K562 (cell line): ENCODE results near the gene CREB3L4. TPM values are rescaled to one million over a fixed set of nuclear protein-coding genes. Genes with fewer than 3 reads are reported as not detected.

Source experiments
- CBX5 ChIP-seq: IDR thresholded peaks from 2 replicates; pipeline ENCODE4 v1.6.1; 2014; ENCODE audit warnings: low read depth, borderline replicate concordance
- GATA2 ChIP-seq: sonication (generic); formaldehyde crosslinking; IDR thresholded peaks from 2 replicates; pipeline ENCODE4 v1.4.0; 2020; ENCODE audit warnings: mild to moderate bottlenecking, missing genetic modification reagents
- NRF1 ChIP-seq, 2 experiments: fragments of 450-650 bp; IDR thresholded peaks in 1 of 2; conservative IDR thresholded peaks in 1 of 2; 2 replicates each; pipeline ENCODE4 v1.6.1; 2014; ENCODE audit warnings: mild to moderate bottlenecking in 2 of 2
- POLR2B ChIP-seq: fragments of 450-650 bp; IDR thresholded peaks from 2 replicates; pipeline ENCODE4 v1.6.1; 2018; ENCODE audit warnings: low read depth; ENCODE audit not compliant: partially characterized antibody
- RAD51 ChIP-seq: fragments of 450-650 bp; IDR thresholded peaks from 2 replicates; pipeline ENCODE4 v1.7.1; 2016; ENCODE audit warnings: low read depth, mild to moderate bottlenecking, borderline replicate concordance
- RBBP5 ChIP-seq: fragments of 200-600 bp; sonication (generic); IDR thresholded peaks from 2 replicates; pipeline ENCODE4 v1.6.1; 2012; ENCODE audit warnings: borderline replicate concordance, mild to moderate bottlenecking, low read length, control low read depth, inconsistent platforms; ENCODE audit not compliant: insufficient read depth, poor library complexity, severe bottlenecking
- SREBF2 ChIP-seq: sonication (generic); formaldehyde crosslinking; IDR thresholded peaks from 2 replicates; pipeline ENCODE4 v1.4.0; 2020; ENCODE audit warnings: mild to moderate bottlenecking, missing genetic modification reagents
- ZBTB17 ChIP-seq: fragments of 450-650 bp; formaldehyde crosslinking; IDR thresholded peaks from 2 replicates; pipeline ENCODE4 v1.4.0; 2020; ENCODE audit warnings: mild to moderate bottlenecking
- ZNF444 ChIP-seq: fragments of 250-450 bp; sonication (Bioruptor Pico); IDR thresholded peaks from 2 replicates; pipeline ENCODE4 v1.4.0; 2020; ENCODE audit warnings: mild to moderate bottlenecking, moderate library complexity
- ZNF76 ChIP-seq: fragments of 250-450 bp; sonication (Bioruptor Pico); IDR thresholded peaks from 2 replicates; pipeline ENCODE4 v1.4.0; 2020; ENCODE audit warnings: mild to moderate bottlenecking, moderate library complexity, borderline replicate concordance
- polyA plus RNA-seq, 8 experiments: library from polyadenylated mRNA; depleted of rRNA in 4 of 8; stranded (reverse) in 5 of 8; unstranded in 3 of 8; fragments of >200 nt; fragmentation: Nextera tagmentation in 2 of 8; fragmentation: Illumina TruSeq in 1 of 8; extraction: Ambion mirVana in 2 of 8; extraction: Trizol in 1 of 8; gene quantifications; 2 replicates each; pipeline versions ENCODE4 v1.2.1 to v1.2.3, GENCODE V29; 2011 to 2014; ENCODE audit warnings: inconsistent platforms in 1 of 8, missing spikeins in 1 of 8
- total RNA-seq, 7 experiments: library from RNA; depleted of rRNA in 6 of 7; stranded (reverse); fragments of >200 nt in 6 of 7; fragmentation: Illumina TruSeq in 2 of 7; extraction: Trizol in 2 of 7; gene quantifications; 2 replicates each; pipeline versions ENCODE4 v1.2.1 to v1.2.3, GENCODE V29; 2011 to 2021; ENCODE audit warnings: low replicate concordance in 1 of 7
- TF ChIP-seq, protein P1 (sequence below): fragments of 250-450 bp; sonication (Bioruptor Pico); IDR thresholded peaks from 2 replicates; pipeline ENCODE4 v1.4.0; 2020
- TF ChIP-seq, protein P2 (sequence below): sonication (generic); formaldehyde crosslinking; IDR thresholded peaks from 2 replicates; pipeline ENCODE4 v1.8.1; 2023; ENCODE audit warnings: missing genetic modification reagents, mild to moderate bottlenecking, borderline replicate concordance
- TF ChIP-seq, protein P3 (sequence below): fragments of 450-650 bp; IDR thresholded peaks from 2 replicates; pipeline ENCODE4 v1.6.1; 2017; ENCODE audit warnings: mild to moderate bottlenecking, moderate library complexity
- TF ChIP-seq, protein P4 (sequence below): fragments of 150-350 bp; conservative IDR thresholded peaks from 2 replicates; pipeline ENCODE4 v1.6.1; 2014; ENCODE audit warnings: low read length

The CREB3L4 gene
- total and polyA plus RNA-seq, 9 of the 15 experiments (the other 6 are each of a cell fraction or from before 2014, with no cell fraction given): 9.9 to 18.6 (median 13.9) TPM

DNA sequence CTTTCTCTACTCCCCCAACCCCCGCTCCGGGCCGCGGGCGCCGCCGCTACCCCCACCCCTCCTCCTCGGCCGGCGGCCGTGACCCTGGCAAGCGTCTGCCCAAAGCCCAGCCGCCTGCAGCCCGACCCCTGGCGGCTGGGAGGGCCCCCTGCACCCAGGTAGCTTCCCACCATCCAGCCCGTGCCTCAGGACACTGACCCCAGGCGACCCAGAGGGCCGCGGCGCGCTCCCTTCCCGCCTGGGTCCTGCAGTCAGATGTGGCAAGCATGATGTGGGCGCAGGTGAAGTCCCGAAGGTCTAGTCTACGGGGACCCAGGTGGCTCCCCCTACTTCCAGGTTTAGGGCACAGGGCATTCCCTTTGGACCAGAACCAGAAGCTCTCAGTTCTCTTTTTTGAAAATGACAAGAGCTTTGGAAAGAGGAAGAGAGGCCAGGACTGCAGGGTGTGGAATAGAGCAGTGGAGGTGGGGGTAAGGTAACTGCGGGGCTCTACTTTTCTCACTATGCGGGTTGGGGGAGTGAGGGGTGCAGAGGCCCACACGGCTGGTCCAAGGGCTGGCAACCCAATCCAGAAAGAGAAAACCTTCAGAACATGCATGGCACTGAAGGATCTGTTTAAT, 21.0 kb upstream of the CREB3L4 start, which contains the start of gene DENND4B (continued):
- peak; percentile 30 for TF ChIP-seq RBBP5
- TF ChIP-seq RAD51: no peak
- no peak for TF ChIP-seq NRF1 (conservative IDR thresholded peaks at IDR 0.05 in 1 of 2, IDR thresholded peaks at IDR 0.05 in 1 of 2)
- TF ChIP-seq, protein P1, sequence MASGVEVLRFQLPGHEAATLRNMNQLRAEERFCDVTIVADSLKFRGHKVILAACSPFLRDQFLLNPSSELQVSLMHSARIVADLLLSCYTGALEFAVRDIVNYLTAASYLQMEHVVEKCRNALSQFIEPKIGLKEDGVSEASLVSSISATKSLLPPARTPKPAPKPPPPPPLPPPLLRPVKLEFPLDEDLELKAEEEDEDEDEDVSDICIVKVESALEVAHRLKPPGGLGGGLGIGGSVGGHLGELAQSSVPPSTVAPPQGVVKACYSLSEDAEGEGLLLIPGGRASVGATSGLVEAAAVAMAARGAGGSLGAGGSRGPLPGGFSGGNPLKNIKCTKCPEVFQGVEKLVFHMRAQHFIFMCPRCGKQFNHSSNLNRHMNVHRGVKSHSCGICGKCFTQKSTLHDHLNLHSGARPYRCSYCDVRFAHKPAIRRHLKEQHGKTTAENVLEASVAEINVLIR: no peak
- no peak for TF ChIP-seq SREBF2 (CRISPR knock-in tag)
- TF ChIP-seq, protein P2, sequence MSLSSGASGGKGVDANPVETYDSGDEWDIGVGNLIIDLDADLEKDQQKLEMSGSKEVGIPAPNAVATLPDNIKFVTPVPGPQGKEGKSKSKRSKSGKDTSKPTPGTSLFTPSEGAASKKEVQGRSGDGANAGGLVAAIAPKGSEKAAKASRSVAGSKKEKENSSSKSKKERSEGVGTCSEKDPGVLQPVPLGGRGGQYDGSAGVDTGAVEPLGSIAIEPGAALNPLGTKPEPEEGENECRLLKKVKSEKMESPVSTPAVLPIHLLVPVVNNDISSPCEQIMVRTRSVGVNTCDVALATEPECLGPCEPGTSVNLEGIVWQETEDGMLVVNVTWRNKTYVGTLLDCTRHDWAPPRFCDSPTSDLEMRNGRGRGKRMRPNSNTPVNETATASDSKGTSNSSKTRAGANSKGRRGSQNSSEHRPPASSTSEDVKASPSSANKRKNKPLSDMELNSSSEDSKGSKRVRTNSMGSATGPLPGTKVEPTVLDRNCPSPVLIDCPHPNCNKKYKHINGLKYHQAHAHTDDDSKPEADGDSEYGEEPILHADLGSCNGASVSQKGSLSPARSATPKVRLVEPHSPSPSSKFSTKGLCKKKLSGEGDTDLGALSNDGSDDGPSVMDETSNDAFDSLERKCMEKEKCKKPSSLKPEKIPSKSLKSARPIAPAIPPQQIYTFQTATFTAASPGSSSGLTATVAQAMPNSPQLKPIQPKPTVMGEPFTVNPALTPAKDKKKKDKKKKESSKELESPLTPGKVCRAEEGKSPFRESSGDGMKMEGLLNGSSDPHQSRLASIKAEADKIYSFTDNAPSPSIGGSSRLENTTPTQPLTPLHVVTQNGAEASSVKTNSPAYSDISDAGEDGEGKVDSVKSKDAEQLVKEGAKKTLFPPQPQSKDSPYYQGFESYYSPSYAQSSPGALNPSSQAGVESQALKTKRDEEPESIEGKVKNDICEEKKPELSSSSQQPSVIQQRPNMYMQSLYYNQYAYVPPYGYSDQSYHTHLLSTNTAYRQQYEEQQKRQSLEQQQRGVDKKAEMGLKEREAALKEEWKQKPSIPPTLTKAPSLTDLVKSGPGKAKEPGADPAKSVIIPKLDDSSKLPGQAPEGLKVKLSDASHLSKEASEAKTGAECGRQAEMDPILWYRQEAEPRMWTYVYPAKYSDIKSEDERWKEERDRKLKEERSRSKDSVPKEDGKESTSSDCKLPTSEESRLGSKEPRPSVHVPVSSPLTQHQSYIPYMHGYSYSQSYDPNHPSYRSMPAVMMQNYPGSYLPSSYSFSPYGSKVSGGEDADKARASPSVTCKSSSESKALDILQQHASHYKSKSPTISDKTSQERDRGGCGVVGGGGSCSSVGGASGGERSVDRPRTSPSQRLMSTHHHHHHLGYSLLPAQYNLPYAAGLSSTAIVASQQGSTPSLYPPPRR: no peak
- TF ChIP-seq, protein P3, sequence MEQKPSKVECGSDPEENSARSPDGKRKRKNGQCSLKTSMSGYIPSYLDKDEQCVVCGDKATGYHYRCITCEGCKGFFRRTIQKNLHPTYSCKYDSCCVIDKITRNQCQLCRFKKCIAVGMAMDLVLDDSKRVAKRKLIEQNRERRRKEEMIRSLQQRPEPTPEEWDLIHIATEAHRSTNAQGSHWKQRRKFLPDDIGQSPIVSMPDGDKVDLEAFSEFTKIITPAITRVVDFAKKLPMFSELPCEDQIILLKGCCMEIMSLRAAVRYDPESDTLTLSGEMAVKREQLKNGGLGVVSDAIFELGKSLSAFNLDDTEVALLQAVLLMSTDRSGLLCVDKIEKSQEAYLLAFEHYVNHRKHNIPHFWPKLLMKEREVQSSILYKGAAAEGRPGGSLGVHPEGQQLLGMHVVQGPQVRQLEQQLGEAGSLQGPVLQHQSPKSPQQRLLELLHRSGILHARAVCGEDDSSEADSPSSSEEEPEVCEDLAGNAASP: peak; percentile 91
- TF ChIP-seq, protein P4, sequence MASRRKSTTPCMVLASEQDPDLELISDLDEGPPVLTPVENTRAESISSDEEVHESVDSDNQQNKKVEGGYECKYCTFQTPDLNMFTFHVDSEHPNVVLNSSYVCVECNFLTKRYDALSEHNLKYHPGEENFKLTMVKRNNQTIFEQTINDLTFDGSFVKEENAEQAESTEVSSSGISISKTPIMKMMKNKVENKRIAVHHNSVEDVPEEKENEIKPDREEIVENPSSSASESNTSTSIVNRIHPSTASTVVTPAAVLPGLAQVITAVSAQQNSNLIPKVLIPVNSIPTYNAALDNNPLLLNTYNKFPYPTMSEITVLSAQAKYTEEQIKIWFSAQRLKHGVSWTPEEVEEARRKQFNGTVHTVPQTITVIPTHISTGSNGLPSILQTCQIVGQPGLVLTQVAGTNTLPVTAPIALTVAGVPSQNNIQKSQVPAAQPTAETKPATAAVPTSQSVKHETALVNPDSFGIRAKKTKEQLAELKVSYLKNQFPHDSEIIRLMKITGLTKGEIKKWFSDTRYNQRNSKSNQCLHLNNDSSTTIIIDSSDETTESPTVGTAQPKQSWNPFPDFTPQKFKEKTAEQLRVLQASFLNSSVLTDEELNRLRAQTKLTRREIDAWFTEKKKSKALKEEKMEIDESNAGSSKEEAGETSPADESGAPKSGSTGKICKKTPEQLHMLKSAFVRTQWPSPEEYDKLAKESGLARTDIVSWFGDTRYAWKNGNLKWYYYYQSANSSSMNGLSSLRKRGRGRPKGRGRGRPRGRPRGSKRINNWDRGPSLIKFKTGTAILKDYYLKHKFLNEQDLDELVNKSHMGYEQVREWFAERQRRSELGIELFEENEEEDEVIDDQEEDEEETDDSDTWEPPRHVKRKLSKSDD: no peak
- TF ChIP-seq ZNF444 (CRISPR knock-in tag): no peak
- no peak for TF ChIP-seq ZNF76 (CRISPR knock-in tag)
- TF ChIP-seq CBX5: no peak
- TF ChIP-seq POLR2B: no peak
- no peak for TF ChIP-seq ZBTB17 (CRISPR knock-in tag)
- TF ChIP-seq GATA2 (CRISPR knock-in tag): no peak
